CD4-positive, alpha-beta T cell (primary cell): ENCODE measurements around the gene FBXW4. TPM values are rescaled to one million over a fixed set of nuclear protein-coding genes. Genes with fewer than 3 reads are reported as not detected.
A peak's percentile ranks its signal among the peaks of the same experiment; 100 is the strongest.

Experiments used
- ATAC-seq: fragments of 200-7000 bp; cut with Tn5 transposase; one replicate; pipeline ENCODE4 v1.10.0; 2022; ENCODE audit warnings: mild to moderate bottlenecking; ENCODE audit not compliant: poor library complexity
- CTCF ChIA-PET: fragments of 350-600 bp; sonication (Branson Sonifier 250); formaldehyde crosslinking; loops from one replicate; lab custom pipeline; 2021; ENCODE audit warnings: antibody characterized with exemption, inconsistent platforms; lab: Charles Lee
- POLR2A ChIA-PET: fragments of 350-600 bp; sonication (Branson Sonifier 250); formaldehyde crosslinking; loops from one replicate; lab custom pipeline; 2021; ENCODE audit warnings: antibody characterized with exemption, inconsistent platforms; lab: Charles Lee
- DNase-seq, 14 experiments: peaks; one replicate each; pipeline ENCODE4 v3.0.0-alpha.2; 2013 to 2020; ENCODE audit warnings: mixed read lengths in 2 of 14
- H3K27ac ChIP-seq, 2 donors: one replicate each; pipeline versions ENCODE4 v1.5.1 to v1.7.0; 2013; ENCODE audit warnings: low read length in 2 of 2, low read depth in 1 of 2, mild to moderate bottlenecking in 1 of 2
- H3K27me3 ChIP-seq, 2 experiments: 1 replicate in 1 of 2; 2 replicates in 1 of 2; pipeline versions ENCODE4 v1.6.1 to v1.7.0; 2013; ENCODE audit warnings: low read length in 2 of 2, control low read depth in 1 of 2, mild to moderate bottlenecking in 1 of 2, moderate library complexity in 1 of 2; ENCODE audit not compliant: insufficient read depth in 2 of 2, control insufficient read depth in 1 of 2
- H3K36me3 ChIP-seq: one replicate; pipeline ENCODE4 v1.6.1; 2013; ENCODE audit warnings: low read length, control low read depth; ENCODE audit not compliant: insufficient read depth
- H3K4me1 ChIP-seq: one replicate; pipeline ENCODE4 v1.6.1; 2013; ENCODE audit warnings: low read length, control low read depth; ENCODE audit not compliant: insufficient read depth
- H3K4me3 ChIP-seq: one replicate; pipeline ENCODE4 v1.5.1; 2013; ENCODE audit warnings: mild to moderate bottlenecking, low read length, moderate library complexity
- H3K9me3 ChIP-seq, 2 experiments: 1 replicate in 1 of 2; 2 replicates in 1 of 2; pipeline versions ENCODE4 v1.6.1 to v1.7.0; 2013; ENCODE audit warnings: low read length in 2 of 2, mild to moderate bottlenecking in 2 of 2, control low read depth in 1 of 2, moderate library complexity in 1 of 2; ENCODE audit not compliant: control insufficient read depth in 1 of 2, insufficient read depth in 1 of 2
- H3K27ac Mint-ChIP-seq: one replicate; pipeline ENCODE4 v1.8.0; 2020; ENCODE audit warnings: mixed read lengths
- H3K27me3 Mint-ChIP-seq: one replicate; pipeline ENCODE4 v1.8.0; 2021; ENCODE audit warnings: mixed read lengths
- H3K36me3 Mint-ChIP-seq: one replicate; pipeline ENCODE4 v1.8.0; 2021; ENCODE audit warnings: low read depth, mixed read lengths
- H3K4me1 Mint-ChIP-seq: one replicate; pipeline ENCODE4 v1.8.0; 2021; ENCODE audit warnings: low read depth, mixed read lengths
- H3K4me3 Mint-ChIP-seq: one replicate; pipeline ENCODE4 v1.8.0; 2020; ENCODE audit warnings: mild to moderate bottlenecking, mixed read lengths
- H3K9me3 Mint-ChIP-seq: one replicate; pipeline ENCODE4 v1.8.0; 2020; ENCODE audit warnings: mixed read lengths
- intact Hi-C, 2 experiments: fragments of 100-400 bp; cut with DNase I in 1 of 2; cut with micrococcal nuclease in 1 of 2; formaldehyde crosslinking; loops; one replicate each; pipeline versions ENCODE4 v1.15.1 to v1.9.0; 2023 to 2025; cut with DNase I, micrococcal nuclease
- total RNA-seq, 174 experiments: library from RNA in 2 of 174; stranded (reverse) in 2 of 174; gene quantifications; one replicate each; pipeline ENCODE4 v1.2.3 and lab custom pipeline; 2021 to 2026
- TF ChIP-seq, protein P1 (sequence below): fragments of 200-600 bp; IDR thresholded peaks from one replicate; pipeline ENCODE4 v1.8.0; 2022; ENCODE audit warnings: antibody characterized with exemption, mild to moderate bottlenecking

Gene FBXW4
- total RNA-seq, 2 experiments from 2014 or later: 69.7 to 76.4 TPM

- Mint-ChIP-seq H3K4me1 (peaks cover 24% of the 10 kb centered on the region), H3K27me3 (peaks cover 6% of the 10 kb centered on the region), H3K9me3 (no peaks in the 10 kb centered on the region), H3K36me3 (peaks cover 25% of the 10 kb centered on the region), H3K27ac (no peak overlapping the region), H3K4me3 (peak overlapping the region; percentile 97)
- peak overlapping the region; percentile 72 for H3K4me3 ChIP-seq
- TF ChIP-seq, protein P1, sequence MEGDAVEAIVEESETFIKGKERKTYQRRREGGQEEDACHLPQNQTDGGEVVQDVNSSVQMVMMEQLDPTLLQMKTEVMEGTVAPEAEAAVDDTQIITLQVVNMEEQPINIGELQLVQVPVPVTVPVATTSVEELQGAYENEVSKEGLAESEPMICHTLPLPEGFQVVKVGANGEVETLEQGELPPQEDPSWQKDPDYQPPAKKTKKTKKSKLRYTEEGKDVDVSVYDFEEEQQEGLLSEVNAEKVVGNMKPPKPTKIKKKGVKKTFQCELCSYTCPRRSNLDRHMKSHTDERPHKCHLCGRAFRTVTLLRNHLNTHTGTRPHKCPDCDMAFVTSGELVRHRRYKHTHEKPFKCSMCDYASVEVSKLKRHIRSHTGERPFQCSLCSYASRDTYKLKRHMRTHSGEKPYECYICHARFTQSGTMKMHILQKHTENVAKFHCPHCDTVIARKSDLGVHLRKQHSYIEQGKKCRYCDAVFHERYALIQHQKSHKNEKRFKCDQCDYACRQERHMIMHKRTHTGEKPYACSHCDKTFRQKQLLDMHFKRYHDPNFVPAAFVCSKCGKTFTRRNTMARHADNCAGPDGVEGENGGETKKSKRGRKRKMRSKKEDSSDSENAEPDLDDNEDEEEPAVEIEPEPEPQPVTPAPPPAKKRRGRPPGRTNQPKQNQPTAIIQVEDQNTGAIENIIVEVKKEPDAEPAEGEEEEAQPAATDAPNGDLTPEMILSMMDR: no peak
- ChIA-PET CTCF (no interaction called here), POLR2A (interaction anchor here (1.2 to 2.0 kb wide), 2 partner anchors 11 kb away, joined by 5 to 8 read pairs; no protein-coding TSS in a partner anchor)
- no peak overlapping the region for H3K27ac ChIP-seq
- peaks cover 18% of the 10 kb centered on the region for H3K36me3 ChIP-seq
- intact Hi-C loops: loop anchor here in 1 of 2 experiments (5.0 to 10.0 kb wide), 3 partner anchors 103 to 1052 kb away; partner anchors contain the start of genes BTRC and HIF1AN
- peaks cover 24% of the 10 kb centered on the region for H3K4me1 ChIP-seq
- DNase-seq (no peak), ATAC-seq (no peak)
- H3K27me3 ChIP-seq: no peaks in the 10 kb centered on the region
- no peaks in the 10 kb centered on the region for H3K9me3 ChIP-seq
Measured at GRCh38 chr10:101588879-101589278, 106.1 kb downstream of the FBXW4 start.

GRCh38 chr10:101587725-101588653, 107.0 kb downstream of the FBXW4 start, which contains the start of the genes DPCD and POLL:
DPCD (plus strand) TSS chr10:101588321; CDS start chr10:101588337, 16 bp downstream.
POLL (minus strand) TSS chr10:101588257; CDS start chr10:101587360, 897 bp downstream.
- Mint-ChIP-seq H3K4me3 (peak within 1 kb of the TSS; percentile 97), H3K27ac (peak within 1 kb of the TSS; percentile 79), H3K9me3 (no peaks in the 10 kb centered on the region), H3K27me3 (peaks cover 6% of the 10 kb centered on the region), H3K36me3 (peaks cover 32% of the 10 kb centered on the region), H3K4me1 (peaks cover 24% of the 10 kb centered on the region)
- CTCF ChIA-PET: interaction anchor here (2.0 kb wide), 1 partner anchor 18 kb away, joined by 8 read pairs; no protein-coding TSS in a partner anchor
- Histone ChIP-seq H3K4me3 (peak within 1 kb of the TSS; percentile 72), H3K27me3 (no peaks in the 10 kb centered on the region), H3K9me3 (no peaks in the 10 kb centered on the region), H3K27ac (peak within 1 kb of the TSS in 1 of 2 donors; percentile 59), H3K36me3 (peaks cover 27% of the 10 kb centered on the region), H3K4me1 (peaks cover 24% of the 10 kb centered on the region)
- DNase-seq (peak; percentile 80 to 94 (median 88)), ATAC-seq (peak; percentile 90)
- intact Hi-C loops: loop anchor here in 1 of 2 experiments (5.0 to 10.0 kb wide), 3 partner anchors 104 to 1051 kb away; partner anchors contain the start of genes BTRC and HIF1AN
- TF ChIP-seq, protein P1: no peak
- POLR2A ChIA-PET: interaction anchor here (0.7 to 2.0 kb wide), 6 partner anchors 10 to 234 kb away, joined by 3 to 8 read pairs (median 5); partner anchors contain the start of genes FBXW4 and OGA

GRCh38 chr10:101585841-101586240, 109.1 kb downstream of the FBXW4 start:
- Histone ChIP-seq H3K36me3 (peaks cover 36% of the 10 kb centered on the region), H3K27me3 (no peaks in the 10 kb centered on the region), H3K4me1 (peaks cover 24% of the 10 kb centered on the region), H3K27ac (no peak overlapping the region), H3K4me3 (no peak overlapping the region), H3K9me3 (no peaks in the 10 kb centered on the region)
- intact Hi-C loops: loop anchor here in 1 of 2 experiments (5.0 to 10.0 kb wide), 3 partner anchors 106 to 1049 kb away; partner anchors contain the start of genes BTRC and HIF1AN
- TF ChIP-seq, protein P1: no peak
- POLR2A ChIA-PET: no interaction called here
- Mint-ChIP-seq H3K4me3 (no peak overlapping the region), H3K27me3 (peaks cover 3% of the 10 kb centered on the region), H3K27ac (no peak overlapping the region), H3K9me3 (no peaks in the 10 kb centered on the region), H3K36me3 (peaks cover 47% of the 10 kb centered on the region), H3K4me1 (peaks cover 24% of the 10 kb centered on the region)
- ATAC-seq (no peak), DNase-seq (no peak)
- CTCF ChIA-PET: no interaction called here
